Lung (tissue), 12 donors: ENCODE measurements around the gene SPOCD1. TPM values are rescaled to one million over a fixed set of nuclear protein-coding genes. Genes with fewer than 3 reads are reported as not detected.
"Not testable (repeated sequence)": the region's sequence is repeated elsewhere in the genome, so short reads cannot be mapped to it uniquely, and the experiment has no call there.

Experiments used
- ATAC-seq: fragments of 200-7000 bp; cut with Tn5 transposase; one replicate; pipeline ENCODE4 v1.9.1; 2020; ENCODE audit warnings: moderate number of reproducible peaks; ENCODE audit not compliant: insufficient read depth, low FRiP score
- DNase-seq, 3 donors: peaks; one replicate each; pipeline ENCODE4 v3.0.0-alpha.2; 2013 to 2017
- H3K27ac ChIP-seq, 2 donors: one replicate each; pipeline ENCODE4 v1.5.1; 2013; ENCODE audit warnings: mild to moderate bottlenecking in 2 of 2, moderate library complexity in 2 of 2, control low read depth in 1 of 2, inconsistent platforms in 1 of 2, low read depth in 1 of 2, low read length in 1 of 2
- H3K27me3 ChIP-seq, 3 donors: one replicate each; pipeline ENCODE4 v1.5.1; 2013; ENCODE audit warnings: low read length in 2 of 3; ENCODE audit not compliant: control insufficient read depth in 3 of 3, insufficient read depth in 3 of 3
- H3K36me3 ChIP-seq, 4 donors: one replicate each; pipeline ENCODE4 v1.5.1; 2013; ENCODE audit warnings: low read length in 4 of 4, mild to moderate bottlenecking in 1 of 4, moderate library complexity in 1 of 4; ENCODE audit not compliant: control insufficient read depth in 4 of 4, insufficient read depth in 4 of 4
- H3K4me1 ChIP-seq, 5 donors: one replicate each; pipeline ENCODE4 v1.5.1; 2013; ENCODE audit warnings: low read length in 5 of 5, mild to moderate bottlenecking in 2 of 5, moderate library complexity in 1 of 5; ENCODE audit not compliant: control insufficient read depth in 5 of 5, insufficient read depth in 5 of 5
- H3K4me3 ChIP-seq: one replicate; pipeline ENCODE4 v1.5.1; 2013; ENCODE audit warnings: mild to moderate bottlenecking, control low read depth, moderate library complexity
- H3K9ac ChIP-seq, 2 donors: one replicate each; pipeline ENCODE4 v1.5.1; 2013; ENCODE audit warnings: low read length in 2 of 2, control low read depth in 1 of 2; ENCODE audit not compliant: insufficient read depth in 1 of 2
- H3K9me3 ChIP-seq, 4 donors: one replicate each; pipeline ENCODE4 v1.5.1; 2013; ENCODE audit warnings: low read length in 3 of 4, mild to moderate bottlenecking in 1 of 4, moderate library complexity in 1 of 4; ENCODE audit not compliant: control insufficient read depth in 4 of 4, insufficient read depth in 3 of 4
- CTCF ChIP-seq: IDR thresholded peaks from 2 replicates; pipeline ENCODE4 v1.5.1; 2012; ENCODE audit warnings: mild to moderate bottlenecking; ENCODE audit errors: control extremely low read depth, extremely low read depth
- WGBS, 2 donors: extraction: QIAGEN DNeasy Blood & Tissue Kit; methylation state at CpG; one replicate each; pipeline ENCODE4 v1.1.7; 2013; 5-methylcytosine and 5-hydroxymethylcytosine counted together
- polyA plus RNA-seq, 2 donors: library from polyadenylated mRNA; stranded (reverse); fragments of 200-250 nt; gene quantifications; one replicate each; pipeline ENCODE4 v1.2.1, GENCODE V29; 2013
- total RNA-seq, 2 donors: library from RNA; depleted of rRNA in 1 of 2; stranded (reverse); fragments of >200 nt in 1 of 2; gene quantifications; one replicate each; pipeline ENCODE4 v1.2.1, GENCODE V29; 2014 to 2021
- donor health status: control.
- donor health status: control.
- donor health status: Bipolar disorder and iron deficiency.
- donor health status: healthy.
- donor health status: DM: yes; HTN: yes; CAD: no.

Gene SPOCD1
- total and polyA plus RNA-seq, 4 donors: 0.51 to 15.7 (median 8.4) TPM

- H3K9me3 ChIP-seq: no peaks in the 10 kb centered on the region
- peaks cover 0 to 6% (median 0%) of the 10 kb centered on the region in 5 donors for H3K4me1 ChIP-seq
- H3K9ac ChIP-seq: no peak overlapping the region
- no peak for TF ChIP-seq CTCF
- H3K27ac ChIP-seq: no peak overlapping the region
- 49 to 80% methylated on average over 3 of the region's 3 CpGs for WGBS, 2 donors
- ATAC-seq (no peak), DNase-seq (peak in 2 of 3 donors; percentile 74 to 89)
- no peaks in the 10 kb centered on the region for H3K27me3 ChIP-seq
- no peak overlapping the region for H3K4me3 ChIP-seq
- H3K36me3 ChIP-seq: no peaks in the 10 kb centered on the region
These were observed 6.9 kb upstream of the SPOCD1 start for GRCh38 chr1:31822766-31823165.

- DNase-seq, ATAC-seq: not testable (repeated sequence)
These were observed 4.4 kb upstream of the SPOCD1 start for GRCh38 chr1:31820196-31820595.

GRCh38 chr1:31818206-31818605 is 2.4 kb upstream of the SPOCD1 start:
- Histone ChIP-seq H3K27me3 (no peaks in the 10 kb centered on the region), H3K4me1 (peaks cover 0 to 6% (median 0%) of the 10 kb centered on the region in 5 donors), H3K9ac (no peak overlapping the region), H3K36me3 (no peaks in the 10 kb centered on the region), H3K4me3 (no peak overlapping the region), H3K27ac (no peak overlapping the region), H3K9me3 (no peaks in the 10 kb centered on the region)
- DNase-seq: no peak
- TF ChIP-seq CTCF: no peak
- 95 to 100% methylated on average over 1 of the region's 1 CpG for WGBS, 2 donors
- ATAC-seq: no peak

More at GRCh38 chr1:31820196-31820595, 4.4 kb upstream of the SPOCD1 start:
- H3K36me3 ChIP-seq, H3K9me3 ChIP-seq, H3K4me1 ChIP-seq, H3K27ac ChIP-seq, H3K9ac ChIP-seq, H3K27me3 ChIP-seq, H3K4me3 ChIP-seq: not testable (repeated sequence)
- WGBS, 2 donors: 96 to 97% methylated on average over 7 of the region's 7 CpGs

GRCh38 chr1:31816947-31817346 is 1.1 kb upstream of the SPOCD1 start:
- not testable (repeated sequence) for ATAC-seq, H3K9ac ChIP-seq, DNase-seq, H3K27ac ChIP-seq, H3K27me3 ChIP-seq, H3K4me1 ChIP-seq, H3K36me3 ChIP-seq, H3K4me3 ChIP-seq, H3K9me3 ChIP-seq
- 44 to 56% methylated on average over 8 of the region's 8 CpGs for WGBS, 2 donors

- H3K27ac ChIP-seq, H3K4me3 ChIP-seq, H3K36me3 ChIP-seq, H3K9me3 ChIP-seq, ATAC-seq, H3K4me1 ChIP-seq, H3K27me3 ChIP-seq, H3K9ac ChIP-seq, DNase-seq: not testable (repeated sequence)
- WGBS, 2 donors: 95 to 96% methylated on average over 3 of the region's 3 CpGs
These were observed 679 bp upstream of the SPOCD1 start for GRCh38 chr1:31816501-31816900.
